ENCODE results near the gene EDN3. TPM values are rescaled to one million over a fixed set of nuclear protein-coding genes. Genes with fewer than 3 reads are reported as not detected.

Gene EDN3
- total RNA-seq, 3 donors from 2014 or later (not counting 1 experiment from before 2014, with no cell fraction given): 0.24 to 0.53 (median 0.41) TPM

- Histone ChIP-seq H3K36me3 (ENCODE audit: control insufficient read depth, insufficient read depth, low read length) (no peaks in the 10 kb centered on the region), H3K27me3 (ENCODE audit: control insufficient read depth, insufficient read depth, low read length) (no peaks in the 10 kb centered on the region), H3K27ac (ENCODE audit: low read length) (no peak overlapping the region), H3K9me3 (ENCODE audit: control insufficient read depth, insufficient read depth, low read length) (no peaks in the 10 kb centered on the region), H3K4me1 (ENCODE audit: control insufficient read depth, insufficient read depth, low read length) (no peaks in the 10 kb centered on the region), H3K4me3 (ENCODE audit: low read length) (no peak overlapping the region)
- intact Hi-C loops (cut with micrococcal nuclease): no loop called here
- DNase-seq: no peak
- Mint-ChIP-seq H3K4me1 (no peaks in the 10 kb centered on the region), H3K27me3 (ENCODE audit: low read depth in 2 of 2) (peaks cover 0 to 5% of the 10 kb centered on the region in 2 donors), H3K4me3 (no peak overlapping the region), H3K36me3 (no peaks in the 10 kb centered on the region), H3K9me3 (no peaks in the 10 kb centered on the region), H3K27ac (no peak overlapping the region)
- 84% methylated on average over 17 of the region's 17 CpGs for WGBS (ENCODE audit: insufficient coverage)
- no peak for TF ChIP-seq CTCF (IDR thresholded peaks at IDR 0.05)
- ATAC-seq: no peak
Observed at GRCh38 chr20:59322585-59323454, 22.4 kb downstream of the EDN3 start.

- Histone ChIP-seq H3K36me3 (ENCODE audit: control insufficient read depth, insufficient read depth, low read length) (no peaks in the 10 kb centered on the region), H3K27me3 (ENCODE audit: control insufficient read depth, insufficient read depth, low read length) (no peaks in the 10 kb centered on the region), H3K4me3 (ENCODE audit: low read length) (no peak overlapping the region), H3K9me3 (ENCODE audit: control insufficient read depth, insufficient read depth, low read length) (no peaks in the 10 kb centered on the region), H3K27ac (ENCODE audit: low read length) (no peak overlapping the region), H3K4me1 (ENCODE audit: control insufficient read depth, insufficient read depth, low read length) (no peaks in the 10 kb centered on the region)
- Mint-ChIP-seq H3K27ac (no peak overlapping the region), H3K9me3 (no peaks in the 10 kb centered on the region), H3K27me3 (ENCODE audit: low read depth in 2 of 2) (peaks cover 5 to 6% of the 10 kb centered on the region in 2 donors), H3K4me1 (no peaks in the 10 kb centered on the region), H3K4me3 (no peak overlapping the region), H3K36me3 (no peaks in the 10 kb centered on the region)
- ATAC-seq (no peak), DNase-seq (no peak)
- 89% methylated on average over 5 of the region's 5 CpGs for WGBS (ENCODE audit: insufficient coverage)
- TF ChIP-seq CTCF (IDR thresholded peaks at IDR 0.05): no peak
- intact Hi-C loops (cut with micrococcal nuclease): no loop called here
Observed at GRCh38 chr20:59323731-59324130, 23.3 kb downstream of the EDN3 start.

- Histone ChIP-seq H3K4me1 (ENCODE audit: control insufficient read depth, insufficient read depth, low read length) (no peaks in the 10 kb centered on the region), H3K9me3 (ENCODE audit: control insufficient read depth, insufficient read depth, low read length) (no peaks in the 10 kb centered on the region), H3K36me3 (ENCODE audit: control insufficient read depth, insufficient read depth, low read length) (no peaks in the 10 kb centered on the region), H3K27me3 (ENCODE audit: control insufficient read depth, insufficient read depth, low read length) (no peaks in the 10 kb centered on the region), H3K4me3 (ENCODE audit: low read length) (no peak overlapping the region), H3K27ac (ENCODE audit: low read length) (no peak overlapping the region)
- Mint-ChIP-seq H3K9me3 (no peaks in the 10 kb centered on the region), H3K27me3 (ENCODE audit: low read depth in 2 of 2) (peaks cover 5 to 6% of the 10 kb centered on the region in 2 donors), H3K27ac (no peak overlapping the region), H3K4me1 (no peaks in the 10 kb centered on the region), H3K36me3 (no peaks in the 10 kb centered on the region), H3K4me3 (no peak overlapping the region)
- 89% methylated on average over 9 of the region's 10 CpGs for WGBS (ENCODE audit: insufficient coverage)
- intact Hi-C loops (cut with micrococcal nuclease): no loop called here
- ATAC-seq (no peak), DNase-seq (no peak)
- no peak for TF ChIP-seq CTCF (IDR thresholded peaks at IDR 0.05)
Observed at GRCh38 chr20:59324521-59325141, 24.2 kb downstream of the EDN3 start.
